ENCODE results near the gene CD300LF. TPM values are rescaled to one million over a fixed set of nuclear protein-coding genes. Genes with fewer than 3 reads are reported as not detected.

The CD300LF gene
- total RNA-seq, 4 donors from 2014 or later, result not detected

GRCh38 chr17:74744349-74744713, 31.6 kb upstream of the CD300LF start:
- no peaks in the 10 kb centered on the region for H3K36me3 ChIP-seq
- no peak for DNase-seq
- H3K27ac ChIP-seq, result no peak overlapping the region
- intact Hi-C loops (cut with DNase I), result loop anchor here (2.0 to 5.0 kb wide), 2 partner anchors 43 to 118 kb away; no protein-coding TSS in a partner anchor
- 50 to 67% methylated on average over 1 to 2 of the region's 2 CpGs for WGBS, 2 donors
- peaks cover 10 to 15% of the 10 kb centered on the region in 2 donors for H3K4me1 ChIP-seq
- H3K9me3 ChIP-seq, result no peaks in the 10 kb centered on the region
- H3K27me3 ChIP-seq, result peaks cover 3% of the 10 kb centered on the region
- H3K4me3 ChIP-seq (replicated peaks in 1 of 3), result no peak overlapping the region
- TF ChIP-seq POLR2A (IDR thresholded peaks at IDR 0.05), result no peak
- TF ChIP-seq CTCF (IDR thresholded peaks at IDR 0.05), result no peak

DNA sequence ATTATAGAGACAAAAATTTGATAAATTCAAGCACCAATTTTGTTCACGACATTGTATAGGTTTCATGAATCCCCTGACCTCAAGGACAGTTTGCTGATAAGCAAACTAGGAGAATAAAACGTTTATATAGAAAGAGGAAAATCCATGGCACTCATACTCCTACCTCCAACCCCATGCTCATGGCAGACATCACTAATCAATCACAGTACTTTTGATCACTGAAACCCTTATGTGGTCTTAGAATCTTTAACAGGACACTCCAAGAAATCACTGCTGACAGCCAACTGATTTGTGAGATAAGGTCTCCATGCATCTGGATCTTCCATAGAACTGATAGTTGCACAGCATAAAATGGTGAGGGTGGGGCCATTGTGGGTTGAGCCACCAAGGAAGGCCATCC, 31.0 kb upstream of the CD300LF start:
- H3K9me3 ChIP-seq, result no peaks in the 10 kb centered on the region
- no peaks in the 10 kb centered on the region for H3K36me3 ChIP-seq
- peaks cover 4% of the 10 kb centered on the region for H3K27me3 ChIP-seq
- peaks cover 8 to 15% of the 10 kb centered on the region in 2 donors for H3K4me1 ChIP-seq
- 79 to 82% methylated on average over 2 of the region's 2 CpGs for WGBS, 2 donors
- no peak overlapping the region for H3K4me3 ChIP-seq (replicated peaks in 1 of 3)
- no peak overlapping the region for H3K27ac ChIP-seq
- no peak for DNase-seq
- intact Hi-C loops (cut with DNase I), result loop anchor here (2.0 to 5.0 kb wide), 2 partner anchors 44 to 119 kb away; no protein-coding TSS in a partner anchor
- TF ChIP-seq CTCF (IDR thresholded peaks at IDR 0.05) (no peak), POLR2A (IDR thresholded peaks at IDR 0.05) (no peak)

DNA sequence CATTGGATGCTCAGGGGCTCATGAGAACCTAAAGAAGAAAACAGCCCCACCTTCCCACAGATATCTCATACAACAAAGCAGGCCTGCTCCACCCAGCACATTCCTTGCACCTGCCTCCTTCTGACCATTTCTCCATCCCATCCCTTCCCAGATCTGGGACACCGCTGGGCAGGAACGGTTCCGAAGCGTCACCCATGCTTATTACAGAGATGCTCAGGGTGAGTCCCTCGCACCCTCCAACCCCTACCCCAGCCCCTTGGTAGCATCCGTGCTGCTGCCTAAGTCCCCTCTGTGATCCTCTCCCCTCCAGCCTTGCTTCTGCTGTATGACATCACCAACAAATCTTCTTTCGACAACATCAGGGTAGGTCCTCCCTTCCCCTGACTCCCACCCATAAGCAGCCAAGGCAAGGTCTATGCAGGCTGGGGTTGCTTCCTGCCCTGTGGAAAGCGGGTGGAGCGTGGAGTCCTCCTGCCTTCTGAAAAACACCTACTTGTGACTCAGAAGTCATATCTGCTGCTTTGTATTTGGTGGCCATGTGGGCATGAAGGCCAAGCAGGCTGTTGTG, 30.3 kb upstream of the CD300LF start:
- intact Hi-C loops (cut with DNase I), result loop anchor here (5.0 kb wide), 1 partner anchor 44 kb away; no protein-coding TSS in a partner anchor
- no peak for DNase-seq
- WGBS, 2 donors, result 86 to 93% methylated on average over 9 of the region's 9 CpGs
- no peak overlapping the region for H3K27ac ChIP-seq
- no peak for TF ChIP-seq POLR2A (IDR thresholded peaks at IDR 0.05)
- no peak for TF ChIP-seq CTCF (IDR thresholded peaks at IDR 0.05)
- H3K9me3 ChIP-seq, result no peaks in the 10 kb centered on the region
- H3K27me3 ChIP-seq, result peaks cover 10% of the 10 kb centered on the region
- H3K4me3 ChIP-seq (replicated peaks in 1 of 3), result no peak overlapping the region
- no peaks in the 10 kb centered on the region for H3K36me3 ChIP-seq
- peaks cover 8 to 21% of the 10 kb centered on the region in 2 donors for H3K4me1 ChIP-seq

DNA sequence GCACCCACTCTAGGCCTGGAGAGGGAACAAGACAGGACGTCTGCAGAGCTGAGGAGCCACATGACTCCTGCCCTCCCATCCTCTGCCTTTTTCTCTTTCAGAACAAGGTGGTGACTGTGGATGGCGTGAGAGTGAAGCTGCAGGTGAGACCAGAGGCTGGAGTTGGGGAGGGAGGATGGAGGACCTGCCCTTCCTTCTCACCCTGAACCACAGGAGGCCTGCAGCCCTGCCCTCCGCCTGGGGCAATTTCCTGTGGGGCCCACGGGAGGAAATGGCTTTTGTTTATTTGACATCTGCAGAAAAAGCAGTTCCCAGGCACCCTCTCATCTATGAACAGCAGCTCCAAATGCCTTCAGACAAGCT, 29.4 kb upstream of the CD300LF start:
- TF ChIP-seq CTCF (IDR thresholded peaks at IDR 0.05), result no peak
- no peak for TF ChIP-seq POLR2A (IDR thresholded peaks at IDR 0.05)
- no peaks in the 10 kb centered on the region for H3K36me3 ChIP-seq
- H3K27ac ChIP-seq, result no peak overlapping the region
- H3K27me3 ChIP-seq, result peaks cover 18% of the 10 kb centered on the region
- WGBS, 2 donors, result 51 to 52% methylated on average over 4 of the region's 4 CpGs
- peaks cover 7 to 23% of the 10 kb centered on the region in 2 donors for H3K4me1 ChIP-seq
- H3K4me3 ChIP-seq (replicated peaks in 1 of 3), result no peak overlapping the region
- no peak for DNase-seq
- intact Hi-C loops (cut with DNase I), result loop anchor here (5.0 kb wide), 1 partner anchor 45 kb away; no protein-coding TSS in a partner anchor
- H3K9me3 ChIP-seq, result no peaks in the 10 kb centered on the region

- Histone ChIP-seq H3K9me3 (no peaks in the 10 kb centered on the region), H3K4me3 (replicated peaks in 1 of 3) (no peak overlapping the region), H3K27me3 (peaks cover 24% of the 10 kb centered on the region), H3K27ac (no peak overlapping the region), H3K4me1 (peaks cover 15 to 32% of the 10 kb centered on the region in 2 donors), H3K36me3 (no peaks in the 10 kb centered on the region)
- WGBS, 2 donors, result 89 to 90% methylated on average over 10 to 17 of the region's 17 CpGs
- no peak for DNase-seq
- intact Hi-C loops (cut with DNase I), result loop anchor here (5.0 kb wide), 1 partner anchor 46 kb away; no protein-coding TSS in a partner anchor
- TF ChIP-seq POLR2A (IDR thresholded peaks at IDR 0.05) (no peak), CTCF (IDR thresholded peaks at IDR 0.05) (no peak)
These were observed 28.1 kb upstream of the CD300LF start for GRCh38 chr17:74740641-74741387.

Data from thyroid gland (tissue), 4 donors.